GM20431 (cell line): ENCODE data around the gene CDYL.

ENCODE experiments used
- in situ Hi-C: fragments of 300-500 bp; cut with MseI, MboI; formaldehyde crosslinking; loops from one replicate; pipeline ENCODE4 v1.15.0; 2020; ENCODE audit warnings: low sequenced_read_pairs; ENCODE audit not compliant: unreplicated experiment

CDYL gene

GRCh38 chr6:4776131-4776492 is at the start of gene CDYL:
CDYL (plus strand) TSS chr6:4776404; CDS start chr6:4776784, 380 bp downstream.
- in situ Hi-C loops: no loop called here

GRCh38 chr6:4726645-4727044 is 49.6 kb upstream of the CDYL start:
- in situ Hi-C loops: no loop called here

GRCh38 chr6:4727217-4727616 is 49.0 kb upstream of the CDYL start:
- in situ Hi-C loops: no loop called here

GRCh38 chr6:4727671-4728435 is 48.4 kb upstream of the CDYL start:
- in situ Hi-C loops: no loop called here

GRCh38 chr6:4728436-4728769 is 47.8 kb upstream of the CDYL start:
- in situ Hi-C loops: no loop called here

GRCh38 chr6:4728926-4729325 is 47.3 kb upstream of the CDYL start:
- in situ Hi-C loops: no loop called here

- in situ Hi-C loops: no loop called here
Measured at GRCh38 chr6:4731996-4732395, 44.2 kb upstream of the CDYL start.

GRCh38 chr6:4732691-4733315 is 43.4 kb upstream of the CDYL start:
- in situ Hi-C loops: no loop called here

GRCh38 chr6:4736371-4736873 is 39.8 kb upstream of the CDYL start:
- in situ Hi-C loops: no loop called here

- in situ Hi-C loops: no loop called here
Measured at GRCh38 chr6:4740032-4740431, 36.2 kb upstream of the CDYL start.

GRCh38 chr6:4743062-4743461 is 33.1 kb upstream of the CDYL start:
- in situ Hi-C loops: no loop called here

- in situ Hi-C loops: no loop called here
Measured at GRCh38 chr6:4743926-4744325, 32.3 kb upstream of the CDYL start.

GRCh38 chr6:4747588-4747987 is 28.6 kb upstream of the CDYL start:
- in situ Hi-C loops: no loop called here

- in situ Hi-C loops: no loop called here
Measured at GRCh38 chr6:4751823-4752464, 24.3 kb upstream of the CDYL start.

- in situ Hi-C loops: no loop called here
Measured at GRCh38 chr6:4756247-4756646, 20.0 kb upstream of the CDYL start.

- in situ Hi-C loops: no loop called here
Measured at GRCh38 chr6:4759997-4760396, 16.2 kb upstream of the CDYL start.

- in situ Hi-C loops: no loop called here
Measured at GRCh38 chr6:4760773-4761172, 15.4 kb upstream of the CDYL start.

- in situ Hi-C loops: no loop called here
Measured at GRCh38 chr6:4762294-4762693, 13.9 kb upstream of the CDYL start.

- in situ Hi-C loops: no loop called here
Measured at GRCh38 chr6:4763921-4764320, 12.3 kb upstream of the CDYL start.

GRCh38 chr6:4768815-4769214 is 7.4 kb upstream of the CDYL start:
- in situ Hi-C loops: no loop called here

GRCh38 chr6:4772750-4773149 is 3.5 kb upstream of the CDYL start:
- in situ Hi-C loops: no loop called here
